HepG2 (cell line): Measurements from ENCODE around the gene THBS2. TPM values are rescaled to one million over a fixed set of nuclear protein-coding genes. Genes with fewer than 3 reads are reported as not detected.
A peak's percentile ranks its signal among the peaks of the same experiment; 100 is the strongest.

Source experiments
- CENPT ChIP-seq: sonication (generic); formaldehyde crosslinking; IDR thresholded peaks from 2 replicates; pipeline ENCODE4 v1.8.0; 2022; ENCODE audit warnings: low read depth, mild to moderate bottlenecking, moderate library complexity, missing genetic modification reagents
- FOXO1 ChIP-seq: sonication (generic); formaldehyde crosslinking; IDR thresholded peaks from 2 replicates; pipeline ENCODE4 v1.4.0; 2020; ENCODE audit warnings: missing genetic modification reagents
- HOMEZ ChIP-seq: IDR thresholded peaks from 2 replicates; pipeline ENCODE4 v1.6.1; 2016; ENCODE audit warnings: low read depth
- PAX8 ChIP-seq: sonication (generic); formaldehyde crosslinking; IDR thresholded peaks from 2 replicates; pipeline ENCODE4 v1.8.0; 2022; ENCODE audit warnings: mild to moderate bottlenecking, missing genetic modification reagents, borderline replicate concordance
- REXO4 ChIP-seq: sonication (generic); formaldehyde crosslinking; IDR thresholded peaks from 2 replicates; pipeline ENCODE4 v1.8.0; 2022; ENCODE audit warnings: missing genetic modification reagents, mild to moderate bottlenecking, borderline replicate concordance
- RFX3 ChIP-seq: IDR thresholded peaks from 2 replicates; pipeline ENCODE4 v1.6.1; 2016; ENCODE audit warnings: missing biosample characterization, missing genetic modification reagents
- SMC3 ChIP-seq: IDR thresholded peaks from 2 replicates; pipeline ENCODE4 v1.6.1; 2011; ENCODE audit warnings: low read length, improper control_type of control experiment
- SNAPC5 ChIP-seq: sonication (generic); formaldehyde crosslinking; IDR thresholded peaks from 2 replicates; pipeline ENCODE4 v1.8.1; 2023; ENCODE audit warnings: mild to moderate bottlenecking, missing genetic modification reagents, borderline replicate concordance
- SRSF4 ChIP-seq: fragments of 200-400 bp; formaldehyde crosslinking; IDR thresholded peaks from one replicate; pipeline ENCODE4 v1.6.1; 2018; ENCODE audit warnings: mild to moderate bottlenecking, low read depth, low read length, moderate library complexity; ENCODE audit not compliant: poor library complexity, severe bottlenecking
- ZBTB43 ChIP-seq: sonication (generic); formaldehyde crosslinking; conservative IDR thresholded peaks from 2 replicates; pipeline ENCODE4 v1.4.0; 2020; ENCODE audit warnings: missing genetic modification reagents
- ZNF468 ChIP-seq: sonication (generic); formaldehyde crosslinking; IDR thresholded peaks from 2 replicates; pipeline ENCODE4 v1.8.0; 2022; ENCODE audit warnings: mild to moderate bottlenecking, moderate library complexity, missing genetic modification reagents
- ZNF530 ChIP-seq: sonication (generic); formaldehyde crosslinking; IDR thresholded peaks from 2 replicates; pipeline ENCODE4 v1.5.0; 2020; ENCODE audit warnings: low read depth, mild to moderate bottlenecking, missing genetic modification reagents
- ZNF740 ChIP-seq: sonication (generic); formaldehyde crosslinking; IDR thresholded peaks from 2 replicates; pipeline ENCODE4 v1.4.0; 2020; ENCODE audit warnings: missing genetic modification reagents
- ZSCAN31 ChIP-seq: sonication (generic); formaldehyde crosslinking; IDR thresholded peaks from 2 replicates; pipeline ENCODE4 v1.5.0; 2020; ENCODE audit warnings: low read depth, mild to moderate bottlenecking, missing genetic modification reagents
- polyA plus RNA-seq, 8 experiments: library from polyadenylated mRNA; depleted of rRNA in 3 of 8; stranded (reverse) in 7 of 8; unstranded in 1 of 8; fragments of >200 nt; fragmentation: Illumina TruSeq in 4 of 8; extraction: Trizol in 4 of 8; gene quantifications; 2 replicates each; pipeline versions ENCODE4 v1.2.1 to v1.2.3, GENCODE V29; 2011 to 2016; ENCODE audit warnings: low read depth in 4 of 8, missing spikeins in 1 of 8, mixed read lengths in 1 of 8; ENCODE audit not compliant: insufficient read depth in 1 of 8
- total RNA-seq, 5 experiments: library from RNA; depleted of rRNA; stranded (reverse); fragments of >200 nt; fragmentation: Illumina TruSeq; extraction: Trizol; gene quantifications; 2 replicates each; pipeline ENCODE4 v1.2.3, GENCODE V29; 2016; ENCODE audit warnings: low read depth in 1 of 5

THBS2 gene
- total and polyA plus RNA-seq, 2 of the 13 experiments (the other 11 are each of a cell fraction or from before 2014, with no cell fraction given): 0.12 to 0.15 TPM

- TF ChIP-seq FOXO1 (0 out of 2 replicates have a peak, but pooled peaks have one; percentile 43), SNAPC5 (CRISPR knock-in tag) (no peak), ZNF530 (CRISPR knock-in tag) (no peak), HOMEZ (CRISPR knock-in tag) (no peak), REXO4 (no peak), ZSCAN31 (no peak), ZNF740 (no peak), RFX3 (CRISPR knock-in tag) (no peak), SMC3 (no peak), PAX8 (CRISPR knock-in tag) (no peak), ZBTB43 (CRISPR knock-in tag) (peak; percentile 53; the same call in 1 of the 2 replicates), ZNF468 (CRISPR knock-in tag) (no peak), SRSF4 (no peak), CENPT (no peak)
- TF ChIP-seq, all 625 proteins: peak for 51
Observed at GRCh38 chr6:169296170-169296569, 42.5 kb upstream of the THBS2 start (continued).
